SJCRH30 (cell line): ENCODE data around the gene RAET1E. TPM values are rescaled to one million over a fixed set of nuclear protein-coding genes. Genes with fewer than 3 reads are reported as not detected.

ENCODE experiments used
- total RNA-seq: library from RNA; depleted of rRNA; stranded (reverse); fragments of >200 nt; shearing (Covaris generic); gene quantifications from 2 replicates; pipeline ENCODE4 v1.2.3, GENCODE V29; 2014; rRNA removed

RAET1E gene
- total RNA-seq, 1 experiment from 2014 or later, result not detected

Other genes starting within 250 kb of the RAET1E start
- gene KATNA1, start 249.4 kb downstream of the RAET1E start, total RNA-seq, result 32.9 and 39.7 TPM in 2 replicates
- gene LATS1, start 180.0 kb downstream of the RAET1E start, total RNA-seq, result 33.1 and 33.9 TPM in 2 replicates
- 72.3 and 76.6 TPM in 2 replicates for gene NUP43, start 151.6 kb downstream of the RAET1E start, total RNA-seq
- 95.8 and 101 TPM in 2 replicates for gene PCMT1, start 148.4 kb downstream of the RAET1E start, total RNA-seq
- gene LRP11, start 33.8 kb downstream of the RAET1E start, total RNA-seq, result 32.4 and 32.8 TPM in 2 replicates
- gene RAET1G, start 25.0 kb upstream of the RAET1E start, total RNA-seq, result not detected in 2 replicates
- 2.7 and 2.9 TPM in 2 replicates for gene ULBP2, start 43.9 kb upstream of the RAET1E start, total RNA-seq
- gene ULBP1, start 65.8 kb upstream of the RAET1E start, total RNA-seq, result 0.99 and 1.7 TPM in 2 replicates
- gene RAET1L, start 127.4 kb upstream of the RAET1E start, total RNA-seq, result not detected in 2 replicates
- 9.8 and 10.3 TPM in 2 replicates for gene ULBP3, start 171.0 kb upstream of the RAET1E start, total RNA-seq
- 0.05 TPM in 1 of 2 replicates, not detected in the other for gene PPP1R14C, start 244.9 kb upstream of the RAET1E start, total RNA-seq